NCI-H2107 treated with DMSO at 0.1 percent for 48 hours (cell line): Measurements from ENCODE around the gene BPIFA3.

Source experiments
- DNase-seq: peaks from one replicate; lab custom pipeline; 2025; ENCODE audit not compliant: unreplicated experiment; lab: John Stamatoyannopoulos, UW

Gene BPIFA3

DNA sequence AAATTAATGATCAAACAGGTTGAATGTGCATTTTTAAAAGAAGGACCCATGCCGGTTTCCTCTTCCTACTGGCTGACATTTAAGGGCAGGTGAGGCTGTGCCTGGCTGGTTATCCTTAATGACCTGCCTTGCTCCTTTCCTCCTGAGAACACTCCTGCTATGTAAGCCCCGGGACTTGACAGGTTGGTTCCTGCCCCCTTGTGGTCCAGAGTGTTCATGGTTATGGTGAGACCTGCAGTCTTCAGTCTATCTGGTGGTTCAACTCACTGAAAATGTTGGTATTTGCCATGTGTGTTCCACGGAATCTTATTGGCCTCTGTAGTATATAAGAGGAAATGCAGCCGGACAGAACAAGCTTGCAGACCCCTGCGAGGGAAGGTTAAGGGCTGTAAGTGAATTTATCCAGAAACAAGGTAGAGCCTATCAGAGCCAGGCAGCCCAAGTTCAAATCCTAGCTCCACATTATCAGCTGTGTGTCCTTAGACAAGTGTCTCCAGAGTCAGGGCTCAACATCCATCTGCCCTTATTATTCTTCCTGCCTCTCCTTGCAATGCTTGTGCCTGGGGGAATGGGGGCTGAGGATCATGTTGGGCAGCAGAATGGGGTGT, 5.2 kb upstream of the BPIFA3 start:
- DNase-seq = peak; percentile 9

GRCh38 chr20:33224399-33224798, 7.2 kb downstream of the BPIFA3 start:
- no peak for DNase-seq

DNA sequence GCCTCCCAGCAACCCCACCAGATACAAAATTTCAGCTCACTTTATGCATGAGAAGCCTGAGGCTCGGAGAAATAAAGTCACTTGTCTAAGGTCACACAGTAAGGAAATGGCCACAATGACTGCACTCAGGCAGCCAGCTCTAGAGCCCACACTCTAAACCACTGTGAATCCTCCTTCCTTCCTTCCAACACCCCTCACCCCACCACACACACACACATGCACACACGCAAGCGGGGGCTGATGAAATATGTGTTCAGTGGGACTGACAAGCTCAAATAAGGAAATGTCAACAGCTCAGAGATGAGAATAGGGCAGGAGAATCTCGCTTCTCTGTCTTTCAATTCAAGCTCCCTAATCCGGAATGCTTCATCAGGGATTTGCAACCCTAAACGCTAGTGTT, 12.7 kb downstream of the BPIFA3 start:
- DNase-seq = no peak

GRCh38 chr20:33231237-33231636, 14.1 kb downstream of the BPIFA3 start:
- DNase-seq = no peak

GRCh38 chr20:33232486-33233072, 15.4 kb downstream of the BPIFA3 start:
- peak; percentile 17 for DNase-seq

DNA sequence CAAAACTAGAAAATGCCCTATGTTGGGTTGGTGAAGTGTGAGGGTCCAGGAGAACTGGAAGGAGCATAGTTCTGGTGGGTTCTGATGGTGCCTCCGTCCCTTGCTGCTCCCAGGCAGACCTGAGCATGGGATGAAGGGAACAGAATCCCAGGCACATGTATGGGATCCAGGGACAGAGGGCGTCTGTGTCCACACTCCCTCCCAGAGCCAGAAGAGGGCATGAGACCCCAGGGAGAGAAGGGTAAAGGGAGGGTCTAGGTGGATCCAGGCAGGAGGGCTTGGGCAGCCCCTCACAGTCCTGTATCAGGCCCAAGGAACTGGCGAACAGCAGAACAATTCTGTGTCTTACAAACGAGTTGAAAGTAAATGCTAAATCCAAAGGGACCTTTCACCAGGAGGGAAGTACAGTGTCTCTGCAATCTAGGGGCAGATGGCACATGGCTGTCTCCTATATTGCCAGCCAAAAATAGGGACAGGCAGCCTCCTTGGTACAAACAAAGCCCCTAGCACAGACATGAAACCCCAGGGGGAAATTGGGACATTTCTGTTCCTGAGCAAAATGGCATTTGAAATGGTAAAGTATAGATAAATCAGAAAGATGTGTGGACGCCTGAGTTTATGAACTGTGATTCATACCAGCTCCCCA, 16.1 kb downstream of the BPIFA3 start:
- DNase-seq = no peak

GRCh38 chr20:33234050-33234449, 16.9 kb downstream of the BPIFA3 start:
- DNase-seq = no peak

- DNase-seq = no peak
These were observed 18.5 kb downstream of the BPIFA3 start, which contains the start of gene BPIFA1 for GRCh38 chr20:33235696-33236095. BPIFA1 (plus strand) TSS chr20:33235996; CDS start chr20:33237712, 1,716 bp downstream.

- no peak for DNase-seq
These were observed 19.2 kb downstream of the BPIFA3 start for GRCh38 chr20:33236351-33236750.

- no peak for DNase-seq
These were observed 20.8 kb downstream of the BPIFA3 start for GRCh38 chr20:33237989-33238388.

- DNase-seq = no peak
These were observed 22.3 kb downstream of the BPIFA3 start for GRCh38 chr20:33239418-33239817.

DNA sequence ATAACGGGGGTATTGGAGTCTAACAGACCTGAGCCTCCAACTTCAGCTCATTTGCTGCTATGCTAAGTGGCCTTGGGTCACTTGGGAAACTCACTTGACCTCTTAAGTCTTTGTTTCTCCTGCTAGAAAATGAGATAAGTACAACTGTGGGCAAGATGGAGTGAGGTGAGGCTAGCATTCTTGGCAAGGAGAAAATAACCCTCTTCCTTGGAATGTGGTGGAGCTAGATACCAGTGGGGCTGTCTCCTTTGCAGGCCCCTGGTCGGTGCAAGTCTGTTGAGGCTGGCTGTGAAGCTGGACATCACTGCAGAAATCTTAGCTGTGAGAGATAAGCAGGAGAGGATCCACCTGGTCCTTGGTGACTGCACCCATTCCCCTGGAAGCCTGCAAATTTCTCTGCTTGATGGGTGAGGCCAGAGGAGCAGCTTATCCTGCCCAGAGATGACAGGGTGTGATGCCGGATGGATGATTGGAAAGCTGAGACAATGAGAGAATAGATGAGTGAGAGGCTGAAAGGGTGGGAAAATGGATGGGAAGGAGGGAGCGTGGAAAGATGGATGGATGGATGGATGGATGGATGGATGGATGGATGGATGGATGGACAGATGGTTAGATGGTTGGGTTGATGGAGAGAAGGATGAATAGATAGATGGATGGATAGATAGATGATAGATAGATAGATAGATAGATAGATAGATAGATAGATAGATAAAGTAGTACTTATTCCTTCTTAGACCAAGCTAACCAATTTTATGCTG, 23.0 kb downstream of the BPIFA3 start:
- DNase-seq = no peak

DNA sequence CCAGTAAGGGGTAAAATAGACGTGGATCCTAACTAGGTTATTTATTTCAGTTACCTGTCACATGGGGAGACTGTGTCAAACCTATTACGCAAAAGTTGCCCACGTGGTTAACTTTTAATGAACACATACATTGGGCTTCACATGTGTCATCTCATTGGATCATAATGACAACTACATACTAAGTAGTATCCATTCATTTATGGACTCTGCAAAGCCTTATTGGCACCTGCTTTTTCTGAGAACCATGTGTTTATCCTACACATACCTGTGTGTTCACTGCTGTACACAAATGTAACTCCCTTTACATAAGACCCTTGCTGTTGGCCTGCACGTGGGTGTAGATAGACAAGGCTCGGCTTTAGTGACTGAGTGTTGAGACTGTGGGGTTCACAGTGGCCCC, 23.8 kb downstream of the BPIFA3 start:
- no peak for DNase-seq

GRCh38 chr20:33242319-33243100, 25.4 kb downstream of the BPIFA3 start:
- no peak for DNase-seq

DNA sequence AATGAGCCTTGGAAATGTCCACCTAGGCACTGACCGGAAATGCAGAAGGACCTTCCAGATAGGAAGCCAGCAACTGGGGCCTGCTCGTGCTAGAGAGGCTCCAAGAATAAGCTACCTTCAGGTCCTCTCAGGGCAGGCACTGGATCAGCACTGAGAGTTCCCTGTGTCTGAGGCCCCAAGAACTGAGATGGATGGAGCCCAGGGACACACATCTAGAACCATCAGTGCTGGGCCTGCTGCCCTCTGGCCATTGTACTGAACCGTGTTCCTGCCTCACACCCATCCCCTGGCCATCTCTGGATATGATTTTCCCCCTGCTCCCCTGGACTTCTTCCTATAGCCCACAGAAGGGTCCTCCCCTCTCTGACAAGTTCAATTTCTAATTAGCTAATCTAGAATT, 28.9 kb downstream of the BPIFA3 start:
- DNase-seq = no peak

GRCh38 chr20:33249456-33249855, 32.3 kb downstream of the BPIFA3 start:
- no peak for DNase-seq

- DNase-seq = peak; percentile 5
These were observed 33.5 kb downstream of the BPIFA3 start for GRCh38 chr20:33250666-33251065.

GRCh38 chr20:33251496-33251895, 34.3 kb downstream of the BPIFA3 start:
- DNase-seq = no peak

DNA sequence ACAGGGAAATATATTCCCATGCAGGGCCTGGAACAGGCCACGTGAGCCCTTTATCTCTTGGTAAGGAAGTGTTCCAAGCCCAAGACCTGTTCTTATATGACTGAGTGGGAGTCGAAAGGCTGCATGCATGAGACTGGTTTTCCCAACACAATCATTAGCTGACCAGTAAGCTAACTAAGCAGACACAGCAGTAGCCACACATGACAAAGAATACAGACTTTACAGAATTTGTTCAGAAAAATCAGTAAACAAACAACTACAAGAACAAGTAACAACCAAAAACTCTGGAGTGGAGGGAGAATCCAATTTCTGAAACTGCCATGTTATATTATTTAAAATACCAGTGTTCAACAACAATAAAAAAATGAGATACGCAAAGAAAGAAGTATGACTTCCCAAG, 35.3 kb downstream of the BPIFA3 start:
- no peak for DNase-seq

GRCh38 chr20:33255005-33255404, 37.9 kb downstream of the BPIFA3 start:
- DNase-seq = no peak

DNA sequence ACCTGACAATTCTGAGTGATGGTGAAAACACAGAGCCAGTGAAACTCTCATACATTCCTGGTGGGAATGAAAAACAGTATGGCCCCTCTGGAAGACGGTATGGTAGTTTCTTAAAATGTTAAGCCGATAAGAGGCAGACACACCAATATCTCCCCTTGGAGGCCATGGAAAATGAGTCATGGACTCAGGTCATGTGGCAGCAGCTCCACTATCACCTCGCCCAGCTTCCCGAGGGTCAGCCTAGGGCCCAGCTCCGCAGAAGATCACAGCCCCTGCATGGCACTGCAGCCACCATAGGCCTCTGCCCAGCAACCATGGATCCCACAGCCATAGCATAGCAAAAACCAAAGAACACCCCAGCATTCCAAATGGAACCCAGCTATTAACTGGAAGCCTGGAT, 40.1 kb downstream of the BPIFA3 start:
- DNase-seq = no peak
